NCI-H2107 treated with DMSO at 0.1 percent for 48 hours (cell line): ENCODE measurements around the gene MUC2.

Experiments used
- DNase-seq: peaks from one replicate; lab custom pipeline; 2025; ENCODE audit not compliant: unreplicated experiment; lab: John Stamatoyannopoulos, UW

MUC2 gene

GRCh38 chr11:1118755-1119603 lies 44.3 kb downstream of the MUC2 start:
- DNase-seq: no peak

GRCh38 chr11:1119604-1120146 lies 45.0 kb downstream of the MUC2 start:
- no peak for DNase-seq

GRCh38 chr11:1120532-1121330 lies 46.1 kb downstream of the MUC2 start:
- no peak for DNase-seq

- no peak for DNase-seq
These were observed 46.7 kb downstream of the MUC2 start for GRCh38 chr11:1121331-1121812.

- no peak for DNase-seq
These were observed 47.4 kb downstream of the MUC2 start for GRCh38 chr11:1121813-1122663.

- no peak for DNase-seq
These were observed 48.0 kb downstream of the MUC2 start for GRCh38 chr11:1122664-1123002.

- DNase-seq: no peak
These were observed 49.3 kb downstream of the MUC2 start for GRCh38 chr11:1123970-1124369.
